IPS DF 6.9 (cell line): Measurements from ENCODE around the gene RCAN2.

Experiments used
- DNase-seq: peaks from one replicate; pipeline ENCODE4 v3.0.0-alpha.2; 2013; ENCODE audit warnings: low read depth, low spot score
- H3K27ac ChIP-seq: one replicate; pipeline ENCODE4 v1.5.1; 2013; ENCODE audit warnings: low read length, control low read depth
- H3K27me3 ChIP-seq: 2 replicates; pipeline ENCODE4 v1.6.1; 2013; ENCODE audit warnings: mild to moderate bottlenecking, low read length; ENCODE audit not compliant: control insufficient read depth, insufficient read depth
- H3K36me3 ChIP-seq: 2 replicates; pipeline ENCODE4 v1.6.1; 2013; ENCODE audit warnings: low read length; ENCODE audit not compliant: control insufficient read depth, insufficient read depth
- H3K4me1 ChIP-seq: 2 replicates; pipeline ENCODE4 v1.6.1; 2013; ENCODE audit warnings: low read length; ENCODE audit not compliant: control insufficient read depth, insufficient read depth
- H3K4me3 ChIP-seq: 2 replicates; pipeline ENCODE4 v1.5.1; 2013; ENCODE audit warnings: mild to moderate bottlenecking, low read length
- H3K9me3 ChIP-seq: 2 replicates; pipeline ENCODE4 v1.6.1; 2013; ENCODE audit warnings: low read length, inconsistent platforms; ENCODE audit not compliant: control insufficient read depth, insufficient read depth
- WGBS: extraction: QIAGEN DNeasy Blood & Tissue Kit; methylation state at CpG from one replicate; pipeline ENCODE4 v1.1.7; 2013; ENCODE audit warnings: mixed read lengths, missing lambda C conversion rate; ENCODE audit not compliant: insufficient read length, insufficient coverage; 5-methylcytosine and 5-hydroxymethylcytosine counted together

RCAN2 gene

DNA sequence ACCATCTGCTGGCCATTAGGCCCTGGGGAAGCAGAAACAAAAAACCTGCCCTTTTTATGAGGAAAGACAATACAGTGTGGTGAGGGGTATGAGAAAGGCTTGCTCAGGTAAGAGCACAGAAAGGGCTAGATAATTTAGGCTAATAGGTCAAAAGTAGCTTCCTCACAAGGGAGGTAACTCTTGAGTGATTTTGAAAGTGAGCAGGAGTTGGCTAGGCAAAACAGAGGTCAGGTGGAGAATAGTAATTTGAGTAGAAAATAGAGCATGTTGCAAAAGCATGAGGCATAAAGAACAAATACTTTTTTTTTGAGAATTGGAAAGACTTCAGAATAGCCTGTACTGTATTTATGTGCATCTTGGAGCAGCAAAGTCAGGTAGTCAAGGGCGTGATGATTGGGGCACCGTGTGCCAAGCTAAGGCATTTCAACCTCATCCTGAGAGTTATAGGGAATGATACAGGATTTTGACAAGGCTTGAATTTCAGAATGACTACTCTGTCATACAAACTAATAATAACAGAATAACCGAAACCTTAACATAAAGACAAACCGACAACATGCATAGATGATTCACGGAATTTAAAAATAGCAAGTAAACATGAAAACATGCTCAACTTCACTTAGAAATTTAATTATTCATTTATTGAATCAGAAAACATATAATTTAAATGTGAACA is 197.5 kb downstream of the RCAN2 start:
- Histone ChIP-seq H3K36me3 (no peaks in the 10 kb centered on the region), H3K27ac (no peak overlapping the region), H3K4me3 (no peak overlapping the region), H3K4me1 (0 out of 2 replicates have a peak, but pooled peaks cover 4% of the 10 kb centered on the region), H3K27me3 (no peaks in the 10 kb centered on the region), H3K9me3 (no peaks in the 10 kb centered on the region)
- WGBS, result no CpG with 5 or more reads among the region's 5 CpGs
- DNase-seq, result no peak

DNA sequence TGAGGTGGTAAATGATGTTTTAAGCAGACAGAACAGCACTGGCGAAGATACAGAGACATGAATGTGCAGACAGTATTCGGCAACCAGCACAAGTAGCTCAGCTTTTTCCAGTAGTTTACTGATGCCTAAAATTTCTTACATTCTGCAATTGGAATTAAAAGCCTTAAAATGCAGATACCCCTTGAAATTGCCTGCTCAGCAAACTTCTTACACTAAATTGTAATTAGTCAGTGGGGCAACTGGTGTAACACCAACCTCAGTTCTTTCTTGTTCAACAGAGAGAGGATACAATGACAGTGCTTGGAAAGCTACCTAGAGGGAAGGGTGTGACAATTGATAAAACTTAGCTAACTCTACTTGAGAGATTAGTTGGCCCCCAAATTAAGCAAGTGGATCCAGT is 199.4 kb downstream of the RCAN2 start:
- 0 out of 2 replicates have a peak, but pooled peaks cover 4% of the 10 kb centered on the region for H3K4me1 ChIP-seq
- no peak for DNase-seq
- no peak overlapping the region for H3K27ac ChIP-seq
- WGBS, result no CpG with 5 or more reads among the region's 2 CpGs
- no peaks in the 10 kb centered on the region for H3K27me3 ChIP-seq
- no peaks in the 10 kb centered on the region for H3K36me3 ChIP-seq
- H3K9me3 ChIP-seq, result no peaks in the 10 kb centered on the region
- no peak overlapping the region for H3K4me3 ChIP-seq

DNA sequence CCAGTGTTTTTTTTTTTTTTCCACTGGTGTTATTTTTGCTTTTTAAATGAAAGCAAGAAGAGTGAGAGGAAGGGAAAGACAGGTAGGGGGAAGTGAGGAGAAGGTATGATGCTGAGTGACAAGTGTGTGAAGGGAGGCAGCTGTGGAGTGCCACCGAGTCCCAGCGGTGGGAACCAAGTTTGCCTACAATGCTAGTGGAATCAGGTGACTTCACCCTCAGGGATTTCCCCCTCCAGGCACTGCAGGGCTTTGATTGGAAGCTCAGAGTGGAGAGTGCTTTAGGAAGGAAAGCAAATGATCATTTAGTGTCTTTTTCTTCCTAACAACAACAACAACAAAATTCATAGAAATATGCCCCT is 200.0 kb downstream of the RCAN2 start:
- no CpG with 5 or more reads among the region's 2 CpGs for WGBS
- no peak overlapping the region for H3K27ac ChIP-seq
- no peak overlapping the region for H3K4me3 ChIP-seq
- 0 out of 2 replicates have a peak, but pooled peaks cover 4% of the 10 kb centered on the region for H3K4me1 ChIP-seq
- DNase-seq, result no peak
- no peaks in the 10 kb centered on the region for H3K9me3 ChIP-seq
- no peaks in the 10 kb centered on the region for H3K27me3 ChIP-seq
- H3K36me3 ChIP-seq, result no peaks in the 10 kb centered on the region

DNA sequence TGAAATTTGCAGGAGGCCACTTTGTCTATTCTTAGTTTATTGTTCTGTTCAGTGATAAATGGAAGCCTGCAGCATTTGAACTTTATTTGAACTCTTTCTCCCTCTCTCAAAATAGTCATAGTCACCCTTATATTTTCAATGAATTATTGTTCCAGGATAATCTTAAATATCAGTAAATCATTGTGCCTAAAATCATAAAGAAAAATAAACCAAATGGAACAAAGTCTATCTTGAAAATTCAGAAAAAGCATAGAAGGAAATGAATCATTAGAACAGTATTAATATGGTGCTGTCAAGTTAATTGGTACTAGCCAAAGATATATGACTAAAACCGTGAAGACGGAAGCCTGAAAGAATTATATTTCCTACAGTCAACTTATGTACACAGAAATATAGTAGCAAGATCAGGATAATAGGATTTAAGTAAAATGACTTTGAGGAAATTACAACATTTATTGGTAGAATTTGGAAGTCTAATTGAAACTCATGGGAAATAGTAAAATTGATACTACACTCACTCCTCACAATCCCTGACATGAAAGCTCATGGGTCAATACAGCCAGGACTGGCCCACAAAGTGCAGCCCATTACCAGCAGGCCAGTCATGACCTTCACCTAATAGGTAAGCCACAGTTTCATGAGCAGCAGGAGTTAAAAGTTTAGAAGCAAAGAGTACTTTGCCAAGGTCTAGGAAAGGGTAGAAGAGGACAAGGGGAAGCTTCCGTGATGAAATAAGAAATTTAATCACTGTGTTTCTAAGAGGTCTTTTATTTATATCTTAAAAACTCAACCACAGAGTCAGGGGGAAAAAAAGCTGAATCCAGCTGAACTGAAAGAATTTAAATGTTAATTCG is 200.6 kb downstream of the RCAN2 start:
- no peaks in the 10 kb centered on the region for H3K9me3 ChIP-seq
- H3K36me3 ChIP-seq, result no peaks in the 10 kb centered on the region
- H3K27me3 ChIP-seq, result no peaks in the 10 kb centered on the region
- DNase-seq, result no peak
- 0 out of 2 replicates have a peak, but pooled peaks cover 4% of the 10 kb centered on the region for H3K4me1 ChIP-seq
- no CpG with 5 or more reads among the region's 4 CpGs for WGBS
- no peak overlapping the region for H3K4me3 ChIP-seq
- no peak overlapping the region for H3K27ac ChIP-seq

DNA sequence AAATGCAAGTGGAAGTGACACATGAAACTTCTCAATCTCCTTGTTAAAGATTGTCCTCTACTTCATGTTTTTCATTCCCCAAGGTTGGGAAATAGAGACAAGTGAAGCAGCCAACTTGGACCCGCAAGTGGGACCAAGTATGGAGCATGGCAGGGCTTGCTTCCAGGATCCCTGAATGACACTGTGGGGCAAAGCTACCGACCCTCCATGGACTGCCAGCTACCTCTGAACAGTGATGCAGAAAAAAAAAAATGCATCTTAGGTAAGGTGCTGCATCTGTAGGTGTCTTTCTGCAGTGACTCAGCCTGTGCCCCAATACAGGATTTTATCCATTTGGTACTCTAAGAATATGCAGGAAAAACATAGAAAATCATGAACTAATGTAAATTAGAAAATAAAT is 201.4 kb downstream of the RCAN2 start:
- Histone ChIP-seq H3K36me3 (no peaks in the 10 kb centered on the region), H3K27me3 (no peaks in the 10 kb centered on the region), H3K4me3 (no peak overlapping the region), H3K27ac (no peak overlapping the region), H3K9me3 (no peaks in the 10 kb centered on the region), H3K4me1 (0 out of 2 replicates have a peak, but pooled peaks cover 1% of the 10 kb centered on the region)
- WGBS, result no CpG with 5 or more reads among the region's 2 CpGs
- no peak for DNase-seq

DNA sequence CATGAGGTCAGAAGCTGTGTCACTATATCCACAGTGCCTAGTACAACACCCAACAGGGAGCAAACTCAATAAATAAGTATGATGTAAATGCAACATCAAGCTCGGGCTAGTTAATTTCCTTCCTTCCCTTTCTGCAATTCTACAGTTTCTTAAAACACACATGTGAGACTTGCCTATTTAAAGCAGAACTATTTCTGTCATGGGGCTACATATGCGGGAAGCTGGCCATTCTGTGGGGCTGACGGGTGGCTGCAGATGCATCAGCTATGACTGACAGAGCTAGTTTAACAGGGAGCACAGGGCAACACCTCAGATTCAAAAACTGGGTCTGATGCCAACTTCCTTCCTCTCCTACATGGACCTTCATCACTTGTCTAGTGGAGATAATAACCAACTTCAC is 202.4 kb downstream of the RCAN2 start:
- no peaks in the 10 kb centered on the region for H3K36me3 ChIP-seq
- no peak overlapping the region for H3K27ac ChIP-seq
- no CpG with 5 or more reads among the region's 3 CpGs for WGBS
- H3K4me1 ChIP-seq, result 0 out of 2 replicates have a peak, but pooled peaks cover 1% of the 10 kb centered on the region
- H3K4me3 ChIP-seq, result no peak overlapping the region
- no peak for DNase-seq
- no peaks in the 10 kb centered on the region for H3K9me3 ChIP-seq
- no peaks in the 10 kb centered on the region for H3K27me3 ChIP-seq

DNA sequence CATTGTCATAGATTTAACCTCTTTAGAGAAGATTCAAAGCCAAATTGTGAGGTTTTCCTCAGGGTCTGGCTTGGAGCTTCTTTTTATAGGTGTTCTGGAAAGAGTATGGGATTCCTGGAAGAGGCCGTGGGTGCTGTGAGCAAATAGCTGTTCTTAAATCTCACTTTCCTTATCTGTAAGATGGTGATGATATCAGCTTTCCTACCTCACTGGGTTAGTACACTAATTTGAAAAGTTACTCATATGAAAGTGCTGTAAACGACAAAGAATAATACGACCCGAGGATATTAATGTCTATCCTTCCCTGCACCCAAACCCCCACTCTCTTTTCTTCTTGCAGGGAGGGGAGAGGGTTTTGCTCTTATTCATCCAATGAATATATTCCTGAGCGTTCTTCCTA is 203.6 kb downstream of the RCAN2 start:
- DNase-seq, result no peak
- no peaks in the 10 kb centered on the region for H3K27me3 ChIP-seq
- H3K36me3 ChIP-seq, result no peaks in the 10 kb centered on the region
- no peak overlapping the region for H3K27ac ChIP-seq
- H3K4me1 ChIP-seq, result 0 out of 2 replicates have a peak, but pooled peaks cover 1% of the 10 kb centered on the region
- WGBS, result no CpG with 5 or more reads among the region's 5 CpGs
- H3K9me3 ChIP-seq, result no peaks in the 10 kb centered on the region
- no peak overlapping the region for H3K4me3 ChIP-seq

DNA sequence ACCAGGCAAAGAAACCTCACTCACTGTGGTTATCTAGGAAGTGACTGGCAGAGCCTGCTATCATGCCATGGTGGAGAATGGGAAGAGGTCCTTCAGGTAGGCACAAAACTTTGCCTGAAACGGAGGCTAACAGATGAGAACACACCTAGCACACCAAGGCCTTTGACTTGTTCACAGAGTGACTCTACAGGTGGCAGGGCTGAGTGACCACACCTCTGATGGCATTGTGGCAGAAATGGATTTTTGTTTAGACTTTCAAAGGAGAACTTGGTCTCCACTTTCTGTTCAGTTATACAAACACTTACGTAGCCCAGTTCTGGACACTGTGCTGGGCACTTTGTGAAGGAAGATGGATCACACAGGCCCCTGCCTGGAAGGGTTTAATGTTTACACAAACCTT is 204.2 kb downstream of the RCAN2 start:
- Histone ChIP-seq H3K27ac (no peak overlapping the region), H3K4me3 (no peak overlapping the region), H3K36me3 (no peaks in the 10 kb centered on the region), H3K27me3 (no peaks in the 10 kb centered on the region), H3K4me1 (0 out of 2 replicates have a peak, but pooled peaks cover 1% of the 10 kb centered on the region), H3K9me3 (no peaks in the 10 kb centered on the region)
- no peak for DNase-seq
- no CpG with 5 or more reads among the region's 2 CpGs for WGBS

DNA sequence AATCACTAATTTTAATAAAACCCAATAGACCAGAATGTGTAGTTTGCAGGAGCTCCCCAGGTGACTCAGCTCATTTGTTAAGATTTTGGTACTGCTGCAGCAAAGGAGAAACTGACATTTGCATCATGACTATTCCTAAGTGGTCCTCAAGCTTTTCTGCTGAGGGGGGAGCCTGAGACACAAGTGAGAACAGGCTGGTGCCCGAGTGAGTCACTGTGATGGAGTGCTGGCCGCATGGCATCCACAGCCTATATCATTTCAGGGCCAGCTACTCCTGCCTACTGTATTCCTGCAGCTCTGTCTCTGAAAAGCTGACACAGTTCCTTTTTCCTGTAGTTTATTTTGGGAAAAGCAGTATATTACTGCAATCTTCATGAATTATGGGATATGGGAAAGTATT is 206.8 kb downstream of the RCAN2 start:
- Histone ChIP-seq H3K4me3 (no peak overlapping the region), H3K4me1 (no peaks in the 10 kb centered on the region), H3K27me3 (no peaks in the 10 kb centered on the region), H3K27ac (no peak overlapping the region), H3K36me3 (no peaks in the 10 kb centered on the region), H3K9me3 (no peaks in the 10 kb centered on the region)
- no peak for DNase-seq
- WGBS, result no CpG with 5 or more reads among the region's 2 CpGs

DNA sequence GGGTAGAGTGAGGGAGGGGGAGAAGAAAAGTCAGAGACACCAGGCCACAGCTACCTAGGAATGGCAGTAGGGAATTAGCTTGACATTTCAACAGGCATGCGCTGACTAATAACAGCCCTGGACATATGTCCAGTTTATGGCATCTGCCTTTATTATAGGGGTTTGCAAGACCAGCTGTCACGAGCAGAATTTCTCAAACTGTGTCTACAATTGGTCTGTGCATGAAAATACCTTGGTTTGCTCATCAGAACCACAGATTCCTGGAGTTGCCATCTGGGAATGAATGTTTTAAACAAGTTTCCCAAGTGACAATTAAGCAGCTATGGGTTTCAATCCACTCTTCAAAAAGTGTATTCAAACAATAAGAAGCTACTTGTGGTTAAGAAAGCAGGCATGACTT is 210.1 kb downstream of the RCAN2 start:
- no peaks in the 10 kb centered on the region for H3K4me1 ChIP-seq
- H3K4me3 ChIP-seq, result no peak overlapping the region
- H3K9me3 ChIP-seq, result no peaks in the 10 kb centered on the region
- WGBS, result no CpG with 5 or more reads among the region's 2 CpGs
- H3K27me3 ChIP-seq, result no peaks in the 10 kb centered on the region
- H3K27ac ChIP-seq, result no peak overlapping the region
- DNase-seq, result no peak
- no peaks in the 10 kb centered on the region for H3K36me3 ChIP-seq
